ENCODE data around the gene GNAT1.

DNA sequence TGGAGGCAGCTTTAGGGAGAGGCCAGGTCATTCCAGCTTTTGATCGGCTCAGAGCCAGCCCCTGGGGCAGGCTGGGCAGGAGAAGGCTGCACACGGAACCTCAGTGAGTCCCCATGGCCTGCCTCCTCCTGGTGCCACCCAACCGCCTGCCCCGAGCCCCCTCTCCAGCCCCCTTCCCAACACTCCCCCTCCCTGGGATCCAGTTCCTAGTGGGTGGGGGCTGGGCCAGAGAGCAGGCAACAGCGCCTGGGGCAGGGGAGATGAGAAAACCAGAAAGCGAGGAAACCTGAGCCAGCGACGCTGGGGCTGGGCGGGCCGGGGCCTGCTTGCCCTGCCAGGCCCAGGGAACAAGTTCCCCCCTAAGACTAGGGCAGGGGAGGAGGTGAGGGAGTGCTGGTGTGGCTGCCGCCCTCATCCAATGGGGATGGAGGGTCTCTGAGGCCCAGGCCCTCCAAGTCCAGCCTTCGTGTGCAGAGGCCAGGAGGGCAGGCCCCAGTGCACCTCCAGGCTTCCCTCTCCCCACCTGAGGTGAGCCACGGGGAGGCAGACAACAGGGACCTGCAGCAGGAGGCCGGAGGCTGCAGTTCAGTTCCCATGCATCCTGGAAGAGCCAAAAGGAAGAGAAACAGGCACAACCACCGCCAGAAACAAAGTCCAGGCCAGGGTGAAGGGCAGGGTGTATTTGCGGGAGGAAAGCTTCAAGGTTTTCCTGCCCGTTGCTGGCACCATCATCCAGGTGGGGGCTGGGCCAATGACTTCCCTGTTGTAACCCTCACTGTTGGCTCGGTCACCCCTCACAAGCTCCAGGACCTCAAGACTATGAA, 40.3 kb upstream of the GNAT1 start:
- TF ChIP-seq, protein P1, sequence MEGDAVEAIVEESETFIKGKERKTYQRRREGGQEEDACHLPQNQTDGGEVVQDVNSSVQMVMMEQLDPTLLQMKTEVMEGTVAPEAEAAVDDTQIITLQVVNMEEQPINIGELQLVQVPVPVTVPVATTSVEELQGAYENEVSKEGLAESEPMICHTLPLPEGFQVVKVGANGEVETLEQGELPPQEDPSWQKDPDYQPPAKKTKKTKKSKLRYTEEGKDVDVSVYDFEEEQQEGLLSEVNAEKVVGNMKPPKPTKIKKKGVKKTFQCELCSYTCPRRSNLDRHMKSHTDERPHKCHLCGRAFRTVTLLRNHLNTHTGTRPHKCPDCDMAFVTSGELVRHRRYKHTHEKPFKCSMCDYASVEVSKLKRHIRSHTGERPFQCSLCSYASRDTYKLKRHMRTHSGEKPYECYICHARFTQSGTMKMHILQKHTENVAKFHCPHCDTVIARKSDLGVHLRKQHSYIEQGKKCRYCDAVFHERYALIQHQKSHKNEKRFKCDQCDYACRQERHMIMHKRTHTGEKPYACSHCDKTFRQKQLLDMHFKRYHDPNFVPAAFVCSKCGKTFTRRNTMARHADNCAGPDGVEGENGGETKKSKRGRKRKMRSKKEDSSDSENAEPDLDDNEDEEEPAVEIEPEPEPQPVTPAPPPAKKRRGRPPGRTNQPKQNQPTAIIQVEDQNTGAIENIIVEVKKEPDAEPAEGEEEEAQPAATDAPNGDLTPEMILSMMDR (IDR thresholded peaks at IDR 0.05): no peak
- no peak for TF ChIP-seq ZFX (IDR thresholded peaks at IDR 0.05; ENCODE audit: borderline replicate concordance)

All from 22Rv1 (cell line).